HL-60 (cell line): Measurements from ENCODE around the gene NPAS2.

ENCODE experiments used
- POLR2AphosphoS5 ChIP-seq: IDR thresholded peaks from 2 replicates; pipeline ENCODE4 v1.6.1; 2012; ENCODE audit warnings: low read depth
- TF ChIP-seq, protein P1 (sequence below): IDR thresholded peaks from one replicate; pipeline ENCODE4 v1.5.1; 2011; ENCODE audit warnings: low read length, control low read depth, inconsistent platforms; ENCODE audit not compliant: insufficient read depth

DNA sequence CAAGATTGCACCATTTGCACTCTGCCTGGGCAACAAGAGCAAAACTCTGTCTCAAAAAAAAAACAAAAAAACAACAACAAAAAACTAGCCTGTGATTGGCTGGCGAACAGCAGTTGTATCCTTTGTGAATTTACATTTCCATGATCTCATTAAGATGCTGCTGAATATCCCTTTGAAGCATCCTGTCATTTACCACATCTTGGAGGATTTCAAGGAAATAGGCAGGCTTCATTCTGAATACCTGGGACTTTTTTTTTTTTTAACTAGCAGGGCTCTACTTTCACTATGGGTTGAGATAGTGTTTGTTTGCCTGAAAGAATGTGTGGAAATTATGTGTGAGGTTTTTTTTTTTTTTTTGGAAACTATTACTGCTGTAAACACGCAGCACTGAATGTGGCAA lies 132.6 kb downstream of the NPAS2 start:
- TF ChIP-seq, protein P1, sequence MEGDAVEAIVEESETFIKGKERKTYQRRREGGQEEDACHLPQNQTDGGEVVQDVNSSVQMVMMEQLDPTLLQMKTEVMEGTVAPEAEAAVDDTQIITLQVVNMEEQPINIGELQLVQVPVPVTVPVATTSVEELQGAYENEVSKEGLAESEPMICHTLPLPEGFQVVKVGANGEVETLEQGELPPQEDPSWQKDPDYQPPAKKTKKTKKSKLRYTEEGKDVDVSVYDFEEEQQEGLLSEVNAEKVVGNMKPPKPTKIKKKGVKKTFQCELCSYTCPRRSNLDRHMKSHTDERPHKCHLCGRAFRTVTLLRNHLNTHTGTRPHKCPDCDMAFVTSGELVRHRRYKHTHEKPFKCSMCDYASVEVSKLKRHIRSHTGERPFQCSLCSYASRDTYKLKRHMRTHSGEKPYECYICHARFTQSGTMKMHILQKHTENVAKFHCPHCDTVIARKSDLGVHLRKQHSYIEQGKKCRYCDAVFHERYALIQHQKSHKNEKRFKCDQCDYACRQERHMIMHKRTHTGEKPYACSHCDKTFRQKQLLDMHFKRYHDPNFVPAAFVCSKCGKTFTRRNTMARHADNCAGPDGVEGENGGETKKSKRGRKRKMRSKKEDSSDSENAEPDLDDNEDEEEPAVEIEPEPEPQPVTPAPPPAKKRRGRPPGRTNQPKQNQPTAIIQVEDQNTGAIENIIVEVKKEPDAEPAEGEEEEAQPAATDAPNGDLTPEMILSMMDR: no peak
- no peak for TF ChIP-seq POLR2AphosphoS5
